Erythroblast (primary cell): ENCODE data around the gene SOCS6.

Source experiments
- GATA1 ChIP-seq: IDR thresholded peaks from 2 replicates; pipeline ENCODE4 v1.6.1; 2011; ENCODE audit warnings: low read depth, mild to moderate bottlenecking, control low read depth, low read length, moderate library complexity
- POLR2A ChIP-seq: IDR thresholded peaks from 2 replicates; pipeline ENCODE4 v1.6.1; 2011; ENCODE audit warnings: mild to moderate bottlenecking, low read length

DNA sequence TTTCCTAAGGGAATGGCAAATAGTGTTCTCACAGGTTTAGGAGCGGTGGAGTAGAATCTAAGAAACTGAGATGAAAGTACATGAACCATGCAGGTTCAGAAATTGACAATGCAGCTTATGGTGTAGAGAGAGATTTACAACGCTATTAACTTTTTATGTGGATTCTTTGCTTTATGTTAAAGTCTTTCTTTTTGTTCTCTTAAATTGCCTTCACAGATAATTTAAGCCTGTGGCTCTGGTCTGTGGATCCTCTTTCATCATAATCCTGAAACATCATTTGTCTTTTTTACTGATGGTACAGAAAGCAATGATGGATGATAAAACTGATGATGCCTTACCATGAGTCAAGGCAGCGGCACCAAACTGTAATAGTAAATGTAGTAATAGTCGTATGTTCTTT, 30.3 kb downstream of the SOCS6 start:
- TF ChIP-seq POLR2A (no peak), GATA1 (no peak)
